Suprapubic skin (tissue), 4 donors: ENCODE results near the gene C1D. TPM values are rescaled to one million over a fixed set of nuclear protein-coding genes. Genes with fewer than 3 reads are reported as not detected.

Experiments used
- DNase-seq, 2 donors: peaks; one replicate each; pipeline ENCODE4 v3.0.0-alpha.2; 2019; ENCODE audit warnings: low spot score in 2 of 2
- H3K27ac ChIP-seq: fragments of 200-600 bp; sonication (generic); one replicate; pipeline ENCODE4 v1.5.1; 2019
- H3K27me3 ChIP-seq: fragments of 200-600 bp; sonication (generic); one replicate; pipeline ENCODE4 v1.5.1; 2019
- H3K36me3 ChIP-seq: fragments of 200-600 bp; sonication (generic); one replicate; pipeline ENCODE4 v1.5.1; 2019
- H3K4me1 ChIP-seq: fragments of 200-600 bp; sonication (generic); one replicate; pipeline ENCODE4 v1.5.1; 2019
- H3K4me3 ChIP-seq: fragments of 200-600 bp; sonication (generic); one replicate; pipeline ENCODE4 v1.5.1; 2019; ENCODE audit warnings: mild to moderate bottlenecking
- H3K9me3 ChIP-seq: fragments of 200-600 bp; sonication (generic); one replicate; pipeline ENCODE4 v1.5.1; 2019
- CTCF ChIP-seq, 2 donors: fragments of 200-600 bp in 1 of 2; fragments of 450-650 bp in 1 of 2; sonication (generic) in 1 of 2; IDR thresholded peaks; one replicate each; pipeline ENCODE4 v1.5.1; 2016 to 2019; ENCODE audit warnings: antibody characterized with exemption in 2 of 2, mild to moderate bottlenecking in 1 of 2, moderate library complexity in 1 of 2
- EP300 ChIP-seq: sonication (generic); formaldehyde crosslinking; IDR thresholded peaks from one replicate; pipeline ENCODE4 v1.6.1; 2017; ENCODE audit warnings: antibody characterized with exemption
- POLR2A ChIP-seq, 2 donors: fragments of 450-650 bp; IDR thresholded peaks; one replicate each; pipeline ENCODE4 v1.6.1; 2017; ENCODE audit warnings: antibody characterized with exemption in 2 of 2, mild to moderate bottlenecking in 2 of 2, moderate library complexity in 2 of 2
- POLR2AphosphoS5 ChIP-seq, 3 donors: sonication (generic); formaldehyde crosslinking; IDR thresholded peaks; one replicate each; pipeline ENCODE4 v1.6.1; 2017; ENCODE audit warnings: antibody characterized with exemption in 3 of 3
- WGBS: methylation state at CpG from one replicate; pipeline ENCODE4 v1.1.5; 2018; 5-methylcytosine and 5-hydroxymethylcytosine counted together
- total RNA-seq, 4 donors: library from RNA; depleted of rRNA; stranded (reverse); fragments of >200 nt; gene quantifications; one replicate each; pipeline ENCODE4 v1.1.0, GENCODE V29; 2016

Gene C1D
- total RNA-seq, 4 donors from 2014 or later, result 19.8 to 28.4 (median 26.4) TPM

- TF ChIP-seq POLR2A (IDR thresholded peaks at IDR 0.05) (no peak), EP300 (no peak), CTCF (IDR thresholded peaks at IDR 0.05) (no peak), POLR2AphosphoS5 (IDR thresholded peaks at IDR 0.05) (no peak)
These were observed 40.9 kb upstream of the C1D start for GRCh38 chr2:68103709-68104055.

DNA sequence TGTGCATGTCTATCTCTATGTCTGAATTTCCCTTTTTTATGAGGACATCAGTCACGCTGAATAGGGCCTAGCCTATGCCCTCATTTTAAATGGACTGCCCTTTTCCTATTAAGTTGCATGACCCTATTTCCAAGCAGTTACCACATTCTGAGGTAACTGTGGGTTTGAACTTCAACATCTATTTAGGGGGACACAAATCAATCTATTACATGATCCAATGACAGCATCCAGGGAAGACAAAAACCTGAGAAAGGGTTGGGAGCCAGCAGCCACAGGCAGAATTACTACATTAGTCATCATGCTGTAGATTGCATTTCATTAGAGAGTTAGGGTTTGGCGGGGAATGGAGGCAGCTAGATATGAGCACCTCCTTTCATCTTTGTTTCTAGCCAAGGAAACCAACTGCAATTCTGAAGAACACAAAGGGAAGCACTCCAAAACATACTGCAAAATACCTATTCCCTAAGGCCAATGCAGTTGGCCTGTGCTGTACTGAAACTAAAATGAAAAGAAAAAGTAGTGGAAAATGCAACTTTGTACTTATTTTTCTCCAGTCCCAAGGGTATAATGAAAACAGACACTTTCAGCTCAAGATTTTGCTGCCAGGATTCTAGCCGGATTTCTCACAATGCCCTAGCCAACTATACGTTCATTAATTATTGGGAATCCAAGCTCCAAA, 40.4 kb upstream of the C1D start:
- H3K36me3 ChIP-seq, result no peaks in the 10 kb centered on the region
- no peak for DNase-seq
- 36% methylated on average over 4 of the region's 4 CpGs for WGBS
- H3K9me3 ChIP-seq, result no peaks in the 10 kb centered on the region
- H3K4me1 ChIP-seq, result peaks cover 7% of the 10 kb centered on the region
- H3K27me3 ChIP-seq, result no peaks in the 10 kb centered on the region
- H3K4me3 ChIP-seq, result no peak overlapping the region
- no peak for TF ChIP-seq POLR2AphosphoS5 (IDR thresholded peaks at IDR 0.05)
- TF ChIP-seq CTCF (IDR thresholded peaks at IDR 0.05), result no peak
- TF ChIP-seq POLR2A (IDR thresholded peaks at IDR 0.05), result no peak
- no peak for TF ChIP-seq EP300
- no peak overlapping the region for H3K27ac ChIP-seq

More at GRCh38 chr2:68103709-68104055, 40.9 kb upstream of the C1D start:
- Histone ChIP-seq H3K27me3 (no peaks in the 10 kb centered on the region), H3K36me3 (no peaks in the 10 kb centered on the region), H3K9me3 (no peaks in the 10 kb centered on the region), H3K4me3 (no peak overlapping the region), H3K4me1 (peaks cover 7% of the 10 kb centered on the region), H3K27ac (no peak overlapping the region)
- no peak for DNase-seq

GRCh38 chr2:68100189-68100588, 37.4 kb upstream of the C1D start:
- Histone ChIP-seq H3K27ac (no peak overlapping the region), H3K36me3 (no peaks in the 10 kb centered on the region), H3K27me3 (no peaks in the 10 kb centered on the region), H3K9me3 (no peaks in the 10 kb centered on the region), H3K4me3 (no peak overlapping the region), H3K4me1 (peaks cover 7% of the 10 kb centered on the region)
- WGBS, result 55% methylated on average over 1 of the region's 1 CpG
- TF ChIP-seq POLR2A (IDR thresholded peaks at IDR 0.05) (no peak), POLR2AphosphoS5 (IDR thresholded peaks at IDR 0.05) (no peak), CTCF (IDR thresholded peaks at IDR 0.05) (no peak), EP300 (no peak)
- no peak for DNase-seq

- H3K9me3 ChIP-seq, result no peaks in the 10 kb centered on the region
- TF ChIP-seq EP300 (no peak), POLR2A (IDR thresholded peaks at IDR 0.05) (no peak), POLR2AphosphoS5 (IDR thresholded peaks at IDR 0.05) (no peak), CTCF (IDR thresholded peaks at IDR 0.05) (no peak)
- no peak for DNase-seq
These were observed 36.5 kb upstream of the C1D start for GRCh38 chr2:68099260-68099659.

DNA sequence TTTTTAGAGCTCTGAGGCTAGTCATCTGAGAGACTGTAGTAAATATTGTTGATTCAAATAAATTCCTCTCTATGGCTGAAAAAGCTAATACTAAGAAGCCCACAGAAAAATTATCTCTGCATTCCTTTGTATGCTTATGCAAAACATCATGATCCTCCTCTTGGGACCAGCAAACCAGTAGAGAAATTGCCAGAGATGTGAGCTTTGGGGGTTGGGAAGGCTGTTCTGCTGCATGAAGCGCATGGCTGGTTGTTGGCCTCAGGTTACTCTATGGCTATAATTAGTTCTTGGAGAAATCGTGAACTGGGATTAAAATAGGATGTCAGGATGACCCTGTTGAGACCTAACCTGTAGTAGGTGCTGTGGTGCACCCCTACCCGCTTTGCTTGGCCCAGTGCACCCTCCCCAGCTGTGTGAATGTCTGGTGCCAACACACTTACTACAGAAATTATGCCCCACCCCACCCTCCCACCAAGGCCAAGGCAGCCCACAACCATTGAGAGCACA, 35.5 kb upstream of the C1D start:
- WGBS, result 88% methylated on average over 3 of the region's 3 CpGs
- DNase-seq, result no peak
- TF ChIP-seq EP300, result no peak
- no peak for TF ChIP-seq POLR2A (IDR thresholded peaks at IDR 0.05)
- no peak for TF ChIP-seq CTCF (IDR thresholded peaks at IDR 0.05)
- TF ChIP-seq POLR2AphosphoS5 (IDR thresholded peaks at IDR 0.05), result no peak

More at GRCh38 chr2:68099260-68099659, 36.5 kb upstream of the C1D start:
- H3K4me1 ChIP-seq, result peaks cover 7% of the 10 kb centered on the region
- H3K27ac ChIP-seq, result no peak overlapping the region
- H3K4me3 ChIP-seq, result no peak overlapping the region
- WGBS, result 95% methylated on average over 8 of the region's 8 CpGs
- no peaks in the 10 kb centered on the region for H3K27me3 ChIP-seq
- no peaks in the 10 kb centered on the region for H3K36me3 ChIP-seq

More for the DNA sequence above, 35.5 kb upstream of the C1D start:
- Histone ChIP-seq H3K36me3 (no peaks in the 10 kb centered on the region), H3K9me3 (no peaks in the 10 kb centered on the region), H3K27ac (no peak overlapping the region), H3K4me1 (peaks cover 5% of the 10 kb centered on the region), H3K4me3 (no peak overlapping the region), H3K27me3 (no peaks in the 10 kb centered on the region)
